ENCODE results near the gene LSM4.

LSM4 gene

GRCh38 chr19:18274219-18274780 is 48.6 kb downstream of the LSM4 start, which contains the start of gene IQCN:
Gene IQCN (minus strand): TSS chr19:18274452. CDS start chr19:18269478, 4,974 bp downstream.
- DNase-seq: no peak

GRCh38 chr19:18273561-18274218 is 49.2 kb downstream of the LSM4 start:
- DNase-seq: no peak

GRCh38 chr19:18271433-18271841 is 51.4 kb downstream of the LSM4 start:
- DNase-seq: no peak

- DNase-seq: no peak
Observed at GRCh38 chr19:18270326-18270725, 52.5 kb downstream of the LSM4 start.

GRCh38 chr19:18269070-18269723 is 53.7 kb downstream of the LSM4 start:
- no peak for DNase-seq

GRCh38 chr19:18266771-18267686 is 55.8 kb downstream of the LSM4 start:
- no peak for DNase-seq

- DNase-seq: no peak
Observed at GRCh38 chr19:18265582-18265981, 57.3 kb downstream of the LSM4 start.

- no peak for DNase-seq
Observed at GRCh38 chr19:18264971-18265540, 57.8 kb downstream of the LSM4 start.

GRCh38 chr19:18264137-18264854 is 58.6 kb downstream of the LSM4 start:
- no peak for DNase-seq

- DNase-seq: no peak
Observed at GRCh38 chr19:18263324-18264136, 59.3 kb downstream of the LSM4 start.

- no peak for DNase-seq
Observed at GRCh38 chr19:18262917-18263316, 60.0 kb downstream of the LSM4 start.

- no peak for DNase-seq
Observed at GRCh38 chr19:18262144-18262543, 60.7 kb downstream of the LSM4 start.

- DNase-seq: no peak
Observed at GRCh38 chr19:18261474-18261873, 61.4 kb downstream of the LSM4 start.

GRCh38 chr19:18259893-18260292 is 63.0 kb downstream of the LSM4 start:
- no peak for DNase-seq

- no peak for DNase-seq
Observed at GRCh38 chr19:18257503-18258470, 65.1 kb downstream of the LSM4 start.

All from activated CD4-positive, alpha-beta T cell treated with anti-CD3 and anti-CD28 coated beads for 1 hour (primary cell).